ENCODE data around the gene ZFP91. TPM values are rescaled to one million over a fixed set of nuclear protein-coding genes. Genes with fewer than 3 reads are reported as not detected.
A peak's percentile ranks its signal among the peaks of the same experiment; 100 is the strongest.

The ZFP91 gene
- total RNA-seq, 2 experiments from 2014 or later: 34.9 to 36.1 TPM

DNA sequence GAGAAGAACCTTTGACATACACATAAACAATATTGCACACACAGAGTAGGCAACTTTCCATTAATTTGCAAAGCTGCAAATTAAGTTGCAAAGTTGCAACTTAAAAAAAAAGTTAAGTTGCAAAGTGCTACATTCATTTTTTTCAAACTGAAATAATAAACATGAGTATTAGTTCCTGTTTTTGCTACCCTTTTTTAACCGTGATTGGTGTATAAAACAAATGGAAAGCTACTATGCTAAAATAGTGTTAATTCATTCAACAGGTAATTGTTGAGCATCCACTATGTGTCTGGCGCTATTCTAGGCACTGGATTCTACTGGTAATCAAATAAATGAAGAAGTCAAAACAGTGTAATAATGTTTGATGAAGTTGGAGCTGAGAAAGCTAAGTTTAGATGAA lies 8.1 kb downstream of the ZFP91 start:
- no peak overlapping the region for H3K27ac Mint-ChIP-seq
- no peak overlapping the region for H3K4me3 Mint-ChIP-seq
- peaks cover 24% of the 10 kb centered on the region for H3K36me3 Mint-ChIP-seq
- no peaks in the 10 kb centered on the region for H3K9me3 Mint-ChIP-seq
- DNase-seq: no peak
- H3K4me1 Mint-ChIP-seq (ENCODE audit: low read depth): peaks cover 55% of the 10 kb centered on the region
- H3K27me3 Mint-ChIP-seq: no peaks in the 10 kb centered on the region
- ChIA-PET CTCF (interaction anchor here (1.0 kb wide), 1 partner anchor 43 kb away, joined by 4 read pairs; no protein-coding TSS in a partner anchor), POLR2A (no interaction called here)
- intact Hi-C loops (cut with micrococcal nuclease): no loop called here

DNA sequence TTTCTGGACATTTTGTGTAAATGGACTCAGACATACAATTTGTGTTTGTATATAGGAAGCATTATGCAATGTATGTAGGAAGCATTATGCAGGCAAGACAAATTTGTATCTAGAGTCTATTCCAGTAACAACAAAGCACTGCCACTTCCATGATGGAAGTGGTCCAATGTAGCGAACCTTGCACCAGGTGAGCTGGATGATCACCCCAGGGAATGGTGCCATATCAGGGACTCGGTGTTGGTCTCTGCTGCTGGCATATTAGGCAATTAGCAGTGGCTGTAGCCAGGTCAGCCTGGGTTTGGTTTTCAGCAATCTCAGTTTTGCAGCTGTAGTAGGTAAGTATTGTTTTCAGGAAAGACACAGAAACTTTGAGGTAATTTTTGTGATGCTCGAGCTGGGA lies 12.8 kb downstream of the ZFP91 start:
- Mint-ChIP-seq H3K27ac (peak overlapping the region; percentile 42), H3K4me3 (no peak overlapping the region), H3K27me3 (no peaks in the 10 kb centered on the region), H3K4me1 (ENCODE audit: low read depth) (peaks cover 69% of the 10 kb centered on the region), H3K9me3 (no peaks in the 10 kb centered on the region), H3K36me3 (peaks cover 32% of the 10 kb centered on the region)
- ChIA-PET CTCF (interaction anchor here (1.0 kb wide), 1 partner anchor 24 kb away, joined by 6 read pairs; no protein-coding TSS in a partner anchor), POLR2A (interaction anchor here (0.6 kb wide), 1 partner anchor 240 kb away, joined by 3 read pairs; no protein-coding TSS in a partner anchor)
- intact Hi-C loops (cut with micrococcal nuclease): loop anchor here (1.0 kb wide), 1 partner anchor 11 kb away; no protein-coding TSS in a partner anchor
- DNase-seq: no peak

DNA sequence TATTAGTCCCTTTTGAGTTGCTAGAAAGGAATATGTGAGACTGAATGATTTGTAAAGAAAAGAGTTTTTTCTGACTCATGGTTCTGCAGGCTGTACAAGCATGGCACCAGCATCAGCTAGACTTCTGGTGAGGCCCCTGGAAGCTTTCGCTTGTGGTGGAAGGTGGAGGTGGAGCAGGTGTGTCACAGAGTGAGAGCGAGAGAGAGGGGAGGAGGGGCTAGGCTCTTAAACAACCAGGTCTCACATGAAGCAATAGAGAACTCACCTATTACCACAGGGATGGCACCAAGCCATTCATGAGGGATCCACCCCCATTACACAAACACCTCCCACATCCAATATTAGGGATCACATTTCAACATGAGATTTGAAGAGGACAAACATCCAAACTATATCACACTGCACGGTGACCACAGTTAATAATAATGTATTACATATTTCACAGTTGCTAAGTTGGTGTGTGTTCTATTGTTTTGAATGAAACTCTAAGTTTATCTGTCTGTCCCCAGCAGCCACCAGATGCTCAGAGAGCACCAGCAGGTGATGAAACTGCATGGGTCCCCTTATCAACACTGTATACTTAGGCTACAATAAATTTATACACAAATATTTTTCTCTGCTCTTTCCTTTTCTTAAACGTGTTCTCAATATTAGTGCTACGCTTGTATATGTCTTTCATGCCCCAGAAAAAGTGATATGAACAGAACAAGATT lies 14.1 kb downstream of the ZFP91 start:
- Mint-ChIP-seq H3K9me3 (no peaks in the 10 kb centered on the region), H3K27me3 (no peaks in the 10 kb centered on the region), H3K4me1 (ENCODE audit: low read depth) (peaks cover 73% of the 10 kb centered on the region), H3K36me3 (peaks cover 29% of the 10 kb centered on the region), H3K4me3 (no peak overlapping the region), H3K27ac (peak overlapping the region; percentile 45)
- CTCF ChIA-PET: interaction anchor here (1.0 kb wide), 2 partner anchors 18 to 25 kb away, joined by 3 to 6 read pairs; no protein-coding TSS in a partner anchor
- POLR2A ChIA-PET: interaction anchor here (0.7 kb wide), 1 partner anchor 54 kb away, joined by 3 read pairs; no protein-coding TSS in a partner anchor
- peak; percentile 76 for DNase-seq
- intact Hi-C loops (cut with micrococcal nuclease): loop anchor here (1.0 kb wide), 1 partner anchor 13 kb away; no protein-coding TSS in a partner anchor

DNA sequence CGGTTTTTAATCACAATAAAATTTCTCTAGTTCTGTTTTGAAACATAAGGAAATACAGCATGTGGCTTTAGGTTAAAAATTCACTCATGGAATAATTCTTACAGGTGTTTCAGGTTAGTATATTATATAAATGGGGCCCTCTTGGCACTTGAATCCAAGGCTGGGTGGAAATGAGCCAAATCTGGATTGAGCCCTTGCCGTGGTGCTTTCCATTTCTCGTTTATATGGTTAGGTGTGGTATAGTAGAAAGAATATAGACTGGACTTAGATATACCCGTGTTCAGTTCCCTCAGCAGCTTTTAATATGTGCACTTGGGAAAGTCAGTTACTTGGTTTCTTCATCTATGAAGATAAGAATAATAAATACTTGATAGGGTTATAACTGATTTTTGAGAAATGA lies 16.0 kb downstream of the ZFP91 start:
- Mint-ChIP-seq H3K9me3 (no peaks in the 10 kb centered on the region), H3K27me3 (no peaks in the 10 kb centered on the region), H3K27ac (no peak overlapping the region), H3K36me3 (peaks cover 28% of the 10 kb centered on the region), H3K4me1 (ENCODE audit: low read depth) (peaks cover 82% of the 10 kb centered on the region), H3K4me3 (no peak overlapping the region)
- POLR2A ChIA-PET: no interaction called here
- intact Hi-C loops (cut with micrococcal nuclease): no loop called here
- CTCF ChIA-PET: interaction anchor here (0.8 to 1.1 kb wide), 2 partner anchors 12 to 58 kb away, joined by 4 to 5 read pairs; no protein-coding TSS in a partner anchor
- no peak for DNase-seq

DNA sequence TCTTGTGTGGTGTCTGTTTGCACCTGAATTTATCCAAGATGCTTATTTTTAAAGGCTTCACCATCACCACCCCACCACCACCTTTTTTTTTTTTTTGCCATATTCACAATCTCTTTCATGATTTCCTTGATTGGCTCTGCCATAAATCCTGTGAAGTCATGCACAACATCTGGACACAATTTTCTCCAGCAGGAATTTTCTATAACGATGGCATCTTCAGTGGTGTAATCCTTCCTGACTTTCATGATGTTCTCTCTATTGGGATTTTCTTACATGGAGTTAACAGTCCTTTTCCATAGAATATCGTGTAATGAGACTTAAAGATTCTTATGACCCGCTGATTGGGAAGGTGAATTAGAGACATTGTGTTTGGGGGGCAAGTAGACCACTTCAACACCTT lies 17.8 kb downstream of the ZFP91 start:
- ChIA-PET CTCF (interaction anchor here (1.3 to 4.2 kb wide), 2 partner anchors 24 to 28 kb away, joined by 3 to 26 read pairs; no protein-coding TSS in a partner anchor), POLR2A (interaction anchor here (1.6 to 3.1 kb wide), 3 partner anchors 17 to 24 kb away, joined by 6 to 20 read pairs (median 17); partner anchors contain the start of genes LPXN and ZFP91)
- no peak for DNase-seq
- no peak overlapping the region for H3K4me3 Mint-ChIP-seq
- H3K9me3 Mint-ChIP-seq: no peaks in the 10 kb centered on the region
- H3K27ac Mint-ChIP-seq: no peak overlapping the region
- peaks cover 23% of the 10 kb centered on the region for H3K36me3 Mint-ChIP-seq
- no peaks in the 10 kb centered on the region for H3K27me3 Mint-ChIP-seq
- H3K4me1 Mint-ChIP-seq (ENCODE audit: low read depth): peaks cover 89% of the 10 kb centered on the region
- intact Hi-C loops (cut with micrococcal nuclease): loop anchor here (1.0 to 2.0 kb wide), 5 partner anchors 10 to 72 kb away; no protein-coding TSS in a partner anchor

DNA sequence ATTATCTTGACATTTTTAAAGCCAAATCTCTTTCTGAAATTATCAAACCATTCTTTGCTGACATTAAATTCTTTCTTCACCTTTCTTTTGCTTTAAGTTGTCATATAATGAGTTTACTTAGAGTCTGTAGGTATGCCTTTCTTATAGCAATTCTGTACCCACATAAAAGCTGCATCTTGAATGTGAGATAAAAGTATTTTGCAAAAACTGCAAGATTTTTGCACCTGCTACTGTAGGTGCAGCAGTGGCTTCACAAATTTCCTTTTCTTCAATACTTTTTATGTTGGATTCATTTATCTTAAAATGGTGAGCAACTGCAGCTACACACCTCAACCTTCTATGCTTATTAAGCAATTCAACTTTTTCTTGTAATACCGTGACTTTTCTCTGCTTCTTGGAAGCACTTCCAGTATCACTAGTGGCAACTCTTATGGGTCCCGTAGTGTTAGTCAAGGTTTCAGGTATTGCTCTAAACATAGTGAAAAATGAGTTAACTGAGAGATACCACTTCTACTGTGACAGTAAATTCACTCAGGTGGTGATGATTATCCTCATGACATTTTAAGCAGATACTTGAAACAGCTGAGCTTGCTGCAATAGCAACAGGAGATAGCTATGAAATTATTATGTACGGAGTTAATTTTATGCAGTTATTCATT lies 18.8 kb downstream of the ZFP91 start:
- H3K4me3 Mint-ChIP-seq: no peak overlapping the region
- ChIA-PET POLR2A (interaction anchor here (1.0 to 3.1 kb wide), 4 partner anchors 9 to 25 kb away, joined by 5 to 20 read pairs (median 12); partner anchors contain the start of genes LPXN and ZFP91), CTCF (interaction anchor here (0.6 to 4.2 kb wide), 8 partner anchors 17 to 561 kb away, joined by 3 to 26 read pairs (median 4); partner anchors contain the start of gene LPXN)
- no peaks in the 10 kb centered on the region for H3K9me3 Mint-ChIP-seq
- intact Hi-C loops (cut with micrococcal nuclease): loop anchor here (1.0 to 2.0 kb wide), 6 partner anchors 9 to 73 kb away; no protein-coding TSS in a partner anchor
- H3K36me3 Mint-ChIP-seq: peaks cover 22% of the 10 kb centered on the region
- peaks cover 89% of the 10 kb centered on the region for H3K4me1 Mint-ChIP-seq (ENCODE audit: low read depth)
- no peak for DNase-seq
- H3K27ac Mint-ChIP-seq: peak overlapping the region; percentile 76
- H3K27me3 Mint-ChIP-seq: no peaks in the 10 kb centered on the region

DNA sequence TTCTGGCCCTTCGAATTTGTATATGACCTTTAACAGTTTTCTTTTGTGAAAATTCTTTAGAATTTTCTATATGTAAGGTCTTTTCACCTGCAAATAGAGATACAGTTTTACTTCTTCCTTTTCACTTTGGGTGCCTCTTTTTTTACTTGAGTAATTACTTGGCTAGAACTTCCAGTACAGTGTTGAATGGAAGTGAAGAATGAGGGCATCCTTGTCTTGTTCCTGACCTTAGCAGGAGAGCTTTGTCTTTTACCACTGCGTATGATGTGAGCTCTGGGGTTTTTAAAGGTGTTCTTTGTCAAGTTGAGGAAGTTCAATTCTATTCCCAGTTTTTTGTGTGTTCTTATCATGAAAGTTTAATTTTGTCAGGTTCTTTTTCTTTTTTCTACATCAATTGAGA lies 21.6 kb downstream of the ZFP91 start:
- Mint-ChIP-seq H3K4me3 (no peak overlapping the region), H3K9me3 (no peaks in the 10 kb centered on the region), H3K36me3 (peaks cover 20% of the 10 kb centered on the region), H3K27ac (no peak overlapping the region), H3K4me1 (ENCODE audit: low read depth) (peaks cover 90% of the 10 kb centered on the region), H3K27me3 (no peaks in the 10 kb centered on the region)
- intact Hi-C loops (cut with micrococcal nuclease): no loop called here
- CTCF ChIA-PET: interaction anchor here (1.1 to 4.2 kb wide), 3 partner anchors 29 to 54 kb away, joined by 3 to 26 read pairs (median 22); no protein-coding TSS in a partner anchor
- no peak for DNase-seq
- POLR2A ChIA-PET: no interaction called here

DNA sequence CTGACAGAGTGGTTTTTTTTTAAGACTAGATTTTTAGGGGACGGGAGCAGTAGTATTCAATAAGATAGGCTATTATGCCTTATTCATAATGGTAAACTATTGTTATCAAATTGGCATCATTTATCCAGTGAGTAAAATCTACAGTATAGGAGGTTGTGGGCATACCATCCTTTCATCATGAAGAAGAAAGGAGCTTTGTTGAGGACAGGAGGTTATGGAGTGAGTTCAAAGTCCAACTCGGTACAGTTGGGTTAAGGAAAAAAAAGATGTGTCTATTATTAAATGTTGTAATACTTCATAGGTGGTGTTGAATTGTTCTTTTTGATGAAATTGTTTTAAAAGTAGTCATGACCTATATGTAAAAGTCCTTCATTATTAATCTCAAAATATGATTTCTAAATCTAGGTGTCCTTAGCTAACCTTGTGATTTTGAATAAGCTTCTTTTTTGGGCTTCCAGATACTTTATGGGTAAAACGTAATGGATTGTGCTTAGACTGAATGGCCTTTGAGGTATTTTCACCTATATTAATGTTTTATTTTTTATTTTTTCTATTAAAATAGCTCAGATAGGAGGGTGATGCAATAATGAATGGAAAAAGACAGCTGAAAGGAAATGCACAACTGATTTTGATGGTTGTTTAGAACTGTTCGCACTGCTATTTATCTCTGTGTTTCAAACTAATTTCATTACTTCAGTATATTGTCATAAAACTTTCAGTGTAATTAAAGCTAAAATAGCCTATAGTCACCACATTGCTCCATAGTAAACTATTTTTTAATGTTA lies 28.3 kb downstream of the ZFP91 start:
- intact Hi-C loops (cut with micrococcal nuclease): loop anchor here (1.0 kb wide), 1 partner anchor 10 kb away; no protein-coding TSS in a partner anchor
- DNase-seq: no peak
- peak overlapping the region; percentile 10 for H3K27ac Mint-ChIP-seq
- POLR2A ChIA-PET: interaction anchor here (1.9 to 2.8 kb wide), 2 partner anchors 9 to 29 kb away, joined by 5 to 8 read pairs; partner anchors contain the start of gene ZFP91
- CTCF ChIA-PET: interaction anchor here (0.7 to 1.4 kb wide), 5 partner anchors 12 to 41 kb away, joined by 3 to 5 read pairs (median 3); no protein-coding TSS in a partner anchor
- no peak overlapping the region for H3K4me3 Mint-ChIP-seq
- no peaks in the 10 kb centered on the region for H3K27me3 Mint-ChIP-seq
- H3K9me3 Mint-ChIP-seq: no peaks in the 10 kb centered on the region
- H3K4me1 Mint-ChIP-seq (ENCODE audit: low read depth): peaks cover 63% of the 10 kb centered on the region
- peaks cover 42% of the 10 kb centered on the region for H3K36me3 Mint-ChIP-seq

DNA sequence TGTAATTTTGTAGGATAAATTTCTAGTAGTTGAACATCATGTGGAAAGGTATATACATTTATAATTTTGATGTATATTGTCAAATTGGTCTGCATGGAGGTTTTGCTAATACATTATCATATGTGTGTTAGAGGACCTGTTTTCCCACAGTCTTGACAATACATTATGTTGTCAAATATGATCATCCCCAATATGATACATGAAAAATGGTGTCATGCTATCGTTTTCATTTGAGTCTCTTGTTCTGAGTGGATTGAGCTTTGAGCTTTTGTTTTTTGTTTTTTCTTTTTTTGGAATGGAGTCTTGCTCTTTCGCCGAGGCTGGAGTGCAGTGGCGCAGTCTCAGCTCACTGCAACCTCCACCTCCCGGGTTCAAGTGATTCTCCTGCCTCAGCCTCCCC lies 29.5 kb downstream of the ZFP91 start:
- no peak for DNase-seq
- POLR2A ChIA-PET: no interaction called here
- Mint-ChIP-seq H3K36me3 (peaks cover 45% of the 10 kb centered on the region), H3K27me3 (no peaks in the 10 kb centered on the region), H3K27ac (no peak overlapping the region), H3K9me3 (no peaks in the 10 kb centered on the region), H3K4me3 (no peak overlapping the region), H3K4me1 (ENCODE audit: low read depth) (peaks cover 61% of the 10 kb centered on the region)
- intact Hi-C loops (cut with micrococcal nuclease): no loop called here
- CTCF ChIA-PET: interaction anchor here (0.6 to 0.9 kb wide), 2 partner anchors 33 to 40 kb away, joined by 3 to 4 read pairs; partner anchors contain the start of gene LPXN

DNA sequence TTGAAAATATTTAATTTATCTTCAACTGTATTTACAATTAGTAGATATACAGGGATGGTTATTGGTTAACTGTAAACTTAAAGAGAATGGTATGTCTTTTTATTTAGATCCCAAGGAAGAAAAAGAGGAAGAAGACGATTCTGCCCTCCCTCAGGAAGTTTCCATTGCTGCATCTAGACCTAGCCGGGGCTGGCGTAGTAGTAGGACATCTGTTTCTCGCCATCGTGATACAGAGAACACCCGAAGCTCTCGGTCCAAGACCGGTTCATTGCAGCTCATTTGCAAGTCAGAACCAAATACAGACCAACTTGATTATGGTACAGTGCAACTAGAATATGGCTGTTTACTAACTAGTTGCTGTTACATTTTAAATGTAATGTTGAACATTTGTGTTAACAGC lies 30.9 kb downstream of the ZFP91 start:
- no peaks in the 10 kb centered on the region for H3K27me3 Mint-ChIP-seq

DNA sequence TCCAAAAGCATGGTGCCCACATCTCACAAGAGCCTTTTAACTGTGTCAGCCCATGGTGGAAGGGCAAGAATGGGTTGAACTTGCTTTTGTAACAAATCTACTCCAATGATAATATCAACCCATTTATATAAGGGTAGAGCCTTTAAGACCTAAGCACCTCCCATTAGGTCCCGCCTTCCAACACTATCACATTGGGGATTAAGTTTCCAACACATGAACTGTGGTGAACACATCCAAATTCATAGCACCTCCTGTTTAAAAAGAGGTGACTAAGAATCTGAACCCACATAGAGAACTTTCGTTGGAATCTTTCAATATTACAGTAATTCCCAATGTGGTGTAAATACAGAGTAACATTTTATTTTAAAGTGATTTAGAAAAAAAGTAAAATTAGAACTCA lies 34.4 kb downstream of the ZFP91 start:
- H3K9me3 Mint-ChIP-seq: no peaks in the 10 kb centered on the region
- peaks cover 39% of the 10 kb centered on the region for H3K4me1 Mint-ChIP-seq (ENCODE audit: low read depth)
- no peak overlapping the region for H3K27ac Mint-ChIP-seq
- peaks cover 72% of the 10 kb centered on the region for H3K36me3 Mint-ChIP-seq
- intact Hi-C loops (cut with micrococcal nuclease): loop anchor here (2.0 kb wide), 2 partner anchors 16 to 32 kb away; no protein-coding TSS in a partner anchor
- DNase-seq: no peak
- no peaks in the 10 kb centered on the region for H3K27me3 Mint-ChIP-seq
- no peak overlapping the region for H3K4me3 Mint-ChIP-seq
- ChIA-PET CTCF (no interaction called here), POLR2A (no interaction called here)

More for the DNA sequence above, 30.9 kb downstream of the ZFP91 start:
- no peak for DNase-seq
- no peaks in the 10 kb centered on the region for H3K9me3 Mint-ChIP-seq
- H3K27ac Mint-ChIP-seq: no peak overlapping the region
- H3K4me1 Mint-ChIP-seq (ENCODE audit: low read depth): peaks cover 58% of the 10 kb centered on the region
- peaks cover 53% of the 10 kb centered on the region for H3K36me3 Mint-ChIP-seq
- H3K4me3 Mint-ChIP-seq: no peak overlapping the region
- intact Hi-C loops (cut with micrococcal nuclease): no loop called here
- ChIA-PET CTCF (interaction anchor here (0.5 to 3.0 kb wide), 3 partner anchors 20 to 42 kb away, joined by 3 to 16 read pairs (median 11); no protein-coding TSS in a partner anchor), POLR2A (no interaction called here)
